Cardiac muscle cell (in vitro differentiated cells and primary cell): Measurements from ENCODE around the gene TAOK3. TPM values are rescaled to one million over a fixed set of nuclear protein-coding genes. Genes with fewer than 3 reads are reported as not detected.

Experiments
- DNase-seq, 2 donors: peaks; one replicate each; pipeline versions ENCODE4 v3.0.0 to v3.0.0-alpha.2; 2010 to 2017; ENCODE audit warnings: low read depth in 1 of 2, low spot score in 1 of 2
- H3K27ac ChIP-seq: fragments of 200-600 bp; sonication (generic); 2 replicates; pipeline ENCODE4 v1.5.1; 2016
- H3K27me3 ChIP-seq: fragments of 200-600 bp; sonication (generic); 2 replicates; pipeline ENCODE4 v1.6.0; 2016; ENCODE audit warnings: control low read depth
- H3K36me3 ChIP-seq: fragments of 200-600 bp; sonication (generic); 2 replicates; pipeline ENCODE4 v1.5.1; 2016; ENCODE audit warnings: control low read depth
- H3K4me1 ChIP-seq: fragments of 200-600 bp; sonication (generic); 2 replicates; pipeline ENCODE4 v1.8.1; 2017; ENCODE audit warnings: low read depth, mild to moderate bottlenecking, mixed run types
- H3K4me3 ChIP-seq: fragments of 200-600 bp; sonication (generic); 2 replicates; pipeline ENCODE4 v1.5.1; 2016; ENCODE audit warnings: mild to moderate bottlenecking
- H3K9me3 ChIP-seq: fragments of 200-600 bp; sonication (generic); 2 replicates; pipeline ENCODE4 v1.5.1; 2017; ENCODE audit warnings: low read depth, mild to moderate bottlenecking, control low read depth
- CTCF ChIP-seq: IDR thresholded peaks from 2 replicates; pipeline ENCODE4 v1.5.1; 2012; ENCODE audit warnings: low read depth, mild to moderate bottlenecking, low read length
- polyA plus RNA-seq: library from polyadenylated mRNA; unstranded; fragments of >200 nt; fragmentation: Nextera tagmentation; extraction: Ambion mirVana; gene quantifications from 2 replicates; pipeline ENCODE4 v1.2.1, GENCODE V29; 2016
- total RNA-seq: library from RNA; depleted of rRNA; stranded (reverse); fragments of >200 nt; gene quantifications from 2 replicates; pipeline ENCODE4 v1.2.3, GENCODE V29; 2016

The TAOK3 gene
- total and polyA plus RNA-seq, 2 experiments from 2014 or later: 10.5 to 13.9 TPM

GRCh38 chr12:118185602-118186397, 186.9 kb downstream of the TAOK3 start:
- H3K4me1 ChIP-seq: peaks cover 14% of the 10 kb centered on the region
- H3K4me3 ChIP-seq: no peak overlapping the region
- H3K36me3 ChIP-seq: no peaks in the 10 kb centered on the region
- H3K27me3 ChIP-seq: no peaks in the 10 kb centered on the region
- DNase-seq: no peak
- TF ChIP-seq CTCF: no peak
- H3K9me3 ChIP-seq: no peaks in the 10 kb centered on the region
- H3K27ac ChIP-seq: no peak overlapping the region

GRCh38 chr12:118183711-118184110, 189.0 kb downstream of the TAOK3 start:
- Histone ChIP-seq H3K27ac (no peak overlapping the region), H3K9me3 (no peaks in the 10 kb centered on the region), H3K4me1 (peaks cover 4% of the 10 kb centered on the region), H3K4me3 (no peak overlapping the region), H3K27me3 (no peaks in the 10 kb centered on the region), H3K36me3 (no peaks in the 10 kb centered on the region)
- TF ChIP-seq CTCF: no peak
- peak in 1 of 2 donors; percentile 11 for DNase-seq

GRCh38 chr12:118183155-118183554, 189.6 kb downstream of the TAOK3 start:
- TF ChIP-seq CTCF: no peak
- no peak for DNase-seq
- Histone ChIP-seq H3K4me3 (no peak overlapping the region), H3K36me3 (no peaks in the 10 kb centered on the region), H3K9me3 (no peaks in the 10 kb centered on the region), H3K27me3 (no peaks in the 10 kb centered on the region), H3K4me1 (no peaks in the 10 kb centered on the region), H3K27ac (no peak overlapping the region)

- DNase-seq: no peak
- Histone ChIP-seq H3K27me3 (no peaks in the 10 kb centered on the region), H3K4me1 (no peaks in the 10 kb centered on the region), H3K36me3 (peaks cover 17% of the 10 kb centered on the region), H3K27ac (no peak overlapping the region), H3K9me3 (no peaks in the 10 kb centered on the region), H3K4me3 (no peak overlapping the region)
- TF ChIP-seq CTCF: no peak
Measured at GRCh38 chr12:118175823-118176447, 196.8 kb downstream of the TAOK3 start.

GRCh38 chr12:118166946-118167345, 205.8 kb downstream of the TAOK3 start:
- Histone ChIP-seq H3K27ac (no peak overlapping the region), H3K27me3 (no peaks in the 10 kb centered on the region), H3K36me3 (peaks cover 4% of the 10 kb centered on the region), H3K4me3 (no peak overlapping the region), H3K9me3 (no peaks in the 10 kb centered on the region), H3K4me1 (no peaks in the 10 kb centered on the region)
- no peak for TF ChIP-seq CTCF
- DNase-seq: no peak
